ENCODE results near the gene ADARB2.
"Not testable (repeated sequence)": the region's sequence is repeated elsewhere in the genome, so short reads cannot be mapped to it uniquely, and the experiment has no call there.

The ADARB2 gene

DNA sequence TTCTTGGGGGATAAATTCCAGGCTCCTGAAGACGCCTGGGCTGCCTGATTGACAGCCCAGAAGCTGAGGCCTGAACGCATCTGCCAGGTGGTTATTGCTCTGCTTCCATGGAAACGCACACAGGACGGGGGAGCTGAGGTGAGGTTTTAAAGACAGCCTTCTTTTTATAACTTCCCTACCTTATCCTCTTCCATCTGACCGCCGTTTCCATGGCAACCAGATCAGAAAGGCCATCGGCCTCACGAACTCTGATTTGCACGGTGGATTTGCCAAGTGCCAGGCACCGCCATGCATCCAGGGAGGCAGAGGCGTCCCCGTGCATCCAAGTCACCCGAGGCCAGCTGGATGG is 260.9 kb downstream of the ADARB2 start:
- no peak for DNase-seq

DNA sequence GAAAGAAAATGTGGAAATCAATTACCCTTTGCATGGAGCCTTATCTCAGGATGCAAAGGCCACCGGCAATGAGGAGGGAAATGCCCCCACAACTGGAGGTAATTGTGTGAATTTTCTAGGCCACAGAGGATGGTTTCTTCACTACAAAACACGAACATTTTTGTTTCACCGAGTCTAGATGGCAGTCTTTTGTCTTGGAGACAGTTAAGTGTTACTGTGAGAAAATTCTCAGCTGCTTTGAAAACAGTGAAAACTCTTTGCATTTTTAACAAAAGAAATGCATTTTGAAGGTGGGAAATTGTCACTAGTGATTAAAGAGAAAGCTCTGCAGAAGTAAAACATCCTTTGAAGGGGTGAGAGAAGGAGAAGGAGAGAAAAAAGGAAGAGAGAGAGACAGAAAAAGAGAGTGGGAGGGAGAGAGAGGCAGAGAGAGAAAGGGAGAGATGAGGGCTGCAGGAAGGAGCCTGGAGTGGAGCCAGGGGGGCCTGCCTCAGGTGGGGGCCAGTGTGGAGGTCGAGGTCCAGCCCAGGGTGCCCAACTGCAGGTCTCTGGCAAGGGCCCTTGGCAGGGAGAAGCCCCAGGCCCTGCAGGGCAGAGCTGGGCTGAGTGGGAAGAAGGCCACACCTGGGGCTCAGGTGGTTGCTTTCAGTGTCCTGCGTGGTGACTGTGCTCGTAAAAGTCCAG is 261.4 kb downstream of the ADARB2 start:
- DNase-seq, result no peak

GRCh38 chr10:1475098-1475591 is 262.2 kb downstream of the ADARB2 start:
- no peak for DNase-seq

DNA sequence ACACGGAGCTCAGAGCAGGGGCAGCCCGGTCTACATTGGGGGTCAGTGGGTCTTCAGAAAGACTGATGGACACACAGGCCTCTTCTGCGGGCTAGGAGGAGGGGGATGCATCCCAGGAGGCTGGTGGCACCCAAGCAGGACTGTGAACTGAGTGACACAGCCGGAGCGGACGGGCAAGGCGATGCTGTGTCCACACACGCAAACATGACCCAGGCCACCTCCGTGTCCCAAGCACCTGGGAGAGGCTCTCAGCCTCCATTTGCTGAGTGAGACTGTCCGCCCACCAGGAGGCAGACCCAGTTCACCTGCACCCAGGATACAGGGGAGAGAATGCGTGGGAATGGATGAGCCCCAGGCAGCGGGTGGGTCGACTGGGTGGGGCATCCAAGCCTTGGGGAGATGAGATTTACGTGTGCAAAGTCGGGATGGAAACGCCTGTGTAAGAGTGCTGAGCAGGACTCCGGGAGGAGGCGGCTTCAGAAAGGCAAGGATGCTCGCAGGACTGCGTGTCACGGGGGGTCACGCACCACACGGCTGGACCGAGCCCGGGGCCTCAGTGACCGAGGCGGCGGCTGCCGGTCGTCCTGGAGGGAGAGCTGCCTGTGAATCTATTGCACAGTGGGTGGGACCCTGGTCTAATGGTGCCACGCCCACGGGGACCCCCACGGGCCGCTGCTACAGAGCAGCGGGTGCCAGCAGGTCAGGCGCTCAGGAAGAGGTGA is 262.8 kb downstream of the ADARB2 start:
- DNase-seq, result no peak

GRCh38 chr10:1473874-1474273 is 263.5 kb downstream of the ADARB2 start:
- DNase-seq, result no peak

DNA sequence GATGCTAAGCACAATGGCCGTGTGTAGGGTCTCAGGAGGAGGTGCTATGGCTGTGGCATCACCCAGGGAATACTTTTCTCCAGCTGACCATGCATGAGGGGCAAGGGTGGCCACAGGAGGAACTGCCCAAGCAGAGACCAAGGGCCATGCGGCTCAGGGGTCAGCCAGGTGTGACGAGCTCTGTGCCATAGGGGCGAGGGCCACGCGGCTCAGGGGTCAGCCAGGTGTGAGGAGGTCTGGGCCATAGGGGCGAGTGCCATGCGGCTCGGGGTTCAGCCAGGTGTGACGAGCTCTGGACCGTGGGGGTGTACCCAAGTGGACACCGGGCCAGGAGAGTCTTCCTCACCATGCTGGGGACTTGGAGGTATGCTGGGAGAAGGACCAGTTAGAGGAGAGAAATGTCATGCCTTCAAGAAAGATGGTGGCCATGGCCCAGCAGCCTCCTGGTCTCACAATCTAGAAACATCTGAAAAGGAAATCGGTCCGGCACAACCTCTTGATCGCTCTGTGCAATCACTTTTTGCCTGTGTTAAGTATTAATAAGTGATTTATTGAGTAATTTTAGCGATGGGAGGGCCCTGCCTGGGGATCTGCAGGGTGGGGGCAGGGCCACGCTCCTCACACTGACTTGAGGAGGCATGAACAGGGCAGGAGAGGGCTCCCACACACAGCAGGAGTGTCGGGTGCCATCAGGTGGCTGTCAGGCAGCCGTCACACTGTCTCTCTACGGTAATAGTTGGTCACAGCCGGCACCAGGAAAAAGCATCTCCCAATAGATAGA is 265.0 kb downstream of the ADARB2 start:
- DNase-seq, result no peak

DNA sequence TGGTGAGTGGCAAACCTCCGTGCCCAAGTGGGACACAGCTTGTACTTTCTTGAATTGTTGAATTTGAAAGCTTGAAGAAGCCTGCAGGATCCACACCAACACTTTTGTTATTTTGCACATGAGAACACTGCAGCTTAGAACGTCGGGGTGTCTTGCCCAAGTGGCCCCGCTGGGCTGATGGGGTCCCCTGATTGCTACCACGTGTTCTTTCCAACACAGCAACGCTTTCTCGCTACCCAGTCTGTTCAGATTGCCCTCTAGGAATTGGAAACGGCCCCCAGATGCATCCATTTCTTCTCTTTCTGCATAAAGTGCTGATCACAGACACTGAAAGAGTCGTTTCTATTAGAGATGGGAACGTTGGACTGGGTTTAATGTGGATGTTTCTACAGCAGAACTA is 268.5 kb downstream of the ADARB2 start:
- no peak for DNase-seq

DNA sequence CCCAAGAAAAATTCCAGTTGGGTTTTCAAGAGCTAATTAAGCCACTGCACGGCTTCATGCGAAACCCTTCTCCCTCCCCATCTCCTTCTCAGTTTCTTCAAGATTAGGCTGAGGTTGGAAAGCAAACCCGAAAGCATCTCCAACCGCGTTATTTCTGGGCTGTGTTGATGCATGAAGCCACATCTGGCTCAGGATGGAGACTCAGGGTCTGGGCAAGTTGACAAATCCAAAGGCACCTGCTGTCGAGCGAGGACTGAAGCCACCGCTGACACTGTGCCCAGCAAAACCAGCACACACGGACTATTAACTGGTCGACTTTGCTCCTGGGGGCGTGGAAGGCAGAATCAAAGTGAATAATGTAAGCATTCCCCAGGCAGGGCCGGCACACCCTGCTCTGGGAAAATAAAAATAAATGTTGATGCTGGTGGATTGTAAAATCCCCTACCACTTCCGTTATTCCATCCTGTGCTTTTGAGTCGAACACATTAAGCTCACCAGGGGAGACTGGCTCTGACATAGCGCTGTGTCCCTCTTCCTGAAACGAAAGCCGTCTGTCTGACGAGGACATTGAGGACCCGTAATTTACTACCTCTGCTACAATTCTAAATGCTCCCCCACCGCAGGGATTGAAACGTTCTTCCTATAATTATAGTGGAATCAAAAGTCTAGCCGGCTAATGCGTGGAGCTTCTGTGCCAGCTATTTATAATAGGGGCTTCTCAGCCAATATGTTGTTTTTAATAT is 269.8 kb downstream of the ADARB2 start:
- DNase-seq, result no peak

DNA sequence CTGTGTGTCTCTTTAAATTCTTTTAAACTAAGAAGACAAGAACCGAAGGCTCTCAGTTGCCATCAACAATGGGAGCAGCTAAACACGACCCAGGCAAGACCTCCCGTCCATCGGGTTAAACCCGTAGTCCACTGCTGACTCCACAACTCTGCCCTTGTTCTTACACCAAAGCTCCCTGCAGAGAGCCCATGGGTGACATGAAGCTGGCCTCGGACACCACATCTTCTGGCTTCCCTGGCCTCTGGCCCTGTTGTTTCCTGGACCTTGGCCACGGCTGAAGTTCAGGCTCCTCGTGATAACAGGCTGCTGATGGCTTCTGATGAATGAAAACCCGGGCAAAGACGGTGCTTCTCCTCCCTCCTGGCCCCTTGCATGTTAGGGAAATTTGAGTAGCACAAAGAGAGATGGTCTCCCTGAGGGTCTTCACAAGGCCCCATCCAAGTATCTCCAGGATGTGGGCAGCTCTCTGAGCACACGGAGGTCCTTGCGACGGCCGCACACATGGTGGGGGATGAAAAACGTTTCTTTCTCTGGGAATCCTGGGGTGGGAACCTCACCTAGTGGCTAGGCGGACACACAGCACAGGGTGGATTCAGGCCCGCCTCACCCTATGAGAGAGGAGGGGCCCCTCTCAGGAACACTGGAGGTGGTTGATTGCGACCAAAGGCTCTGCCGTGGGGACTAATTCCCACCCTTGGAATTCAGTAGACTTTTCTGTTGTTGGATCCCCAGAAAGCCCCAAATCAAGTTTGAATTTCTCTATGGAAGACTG is 271.1 kb downstream of the ADARB2 start:
- no peak for DNase-seq

DNA sequence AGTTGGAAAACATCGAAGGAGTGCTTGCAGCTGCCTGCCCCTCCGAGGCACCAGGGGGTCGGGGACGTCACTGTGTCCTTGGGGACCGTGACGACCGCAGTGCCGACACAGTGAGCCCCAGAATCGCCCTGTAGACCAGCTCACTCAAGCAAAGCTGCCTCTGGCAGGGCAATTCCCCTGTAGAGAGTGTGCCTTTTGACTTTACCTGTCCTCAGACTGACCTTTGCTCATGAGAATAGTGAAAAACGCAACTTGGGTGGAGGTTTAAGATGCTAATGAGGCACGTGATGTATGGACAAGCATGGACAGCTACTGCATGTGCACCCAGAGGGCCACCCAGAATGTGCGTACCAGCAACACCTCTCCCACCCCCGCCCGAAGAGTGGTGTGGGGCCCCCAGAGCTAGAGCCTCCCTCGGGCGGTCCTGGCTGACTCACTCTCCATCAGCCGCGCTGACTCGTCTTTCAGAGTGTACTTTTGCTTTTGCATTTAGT is 271.9 kb downstream of the ADARB2 start:
- DNase-seq, result no peak

- DNase-seq, result no peak
Measured at GRCh38 chr10:1464881-1465417, 272.4 kb downstream of the ADARB2 start.

- DNase-seq, result not testable (repeated sequence)
Measured at GRCh38 chr10:1463971-1464370, 273.4 kb downstream of the ADARB2 start.

DNA sequence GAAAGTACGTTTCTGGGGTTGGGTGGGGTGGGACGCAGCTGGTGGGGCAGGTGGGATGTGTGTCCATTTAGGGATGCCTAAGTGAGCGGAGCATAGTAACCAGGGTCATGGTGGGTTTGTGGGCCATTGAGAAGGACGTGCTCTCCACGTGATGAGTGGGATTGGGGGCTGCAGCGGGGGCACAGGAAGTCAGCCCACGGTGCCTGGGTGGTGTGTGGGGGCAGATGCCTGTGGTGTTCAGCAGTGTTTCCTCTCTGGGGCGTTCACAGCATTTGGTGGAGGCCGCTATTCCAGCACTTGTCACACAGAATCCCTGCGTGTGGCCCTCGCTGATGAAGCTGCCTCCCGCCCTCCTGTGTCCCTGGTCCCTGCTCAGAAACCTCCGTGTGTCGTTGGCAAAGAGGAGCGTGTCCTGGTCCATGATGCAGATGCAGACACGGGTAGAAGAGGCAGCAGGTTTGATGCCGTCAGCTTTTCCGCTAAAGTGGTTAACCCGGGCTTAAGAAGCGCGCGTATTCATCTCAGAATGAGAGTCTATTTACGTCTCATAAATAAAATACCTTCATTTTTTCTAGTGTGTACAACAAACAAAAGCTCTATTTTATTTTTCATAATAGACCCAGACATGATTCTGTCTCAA is 274.2 kb downstream of the ADARB2 start:
- DNase-seq, result no peak

DNA sequence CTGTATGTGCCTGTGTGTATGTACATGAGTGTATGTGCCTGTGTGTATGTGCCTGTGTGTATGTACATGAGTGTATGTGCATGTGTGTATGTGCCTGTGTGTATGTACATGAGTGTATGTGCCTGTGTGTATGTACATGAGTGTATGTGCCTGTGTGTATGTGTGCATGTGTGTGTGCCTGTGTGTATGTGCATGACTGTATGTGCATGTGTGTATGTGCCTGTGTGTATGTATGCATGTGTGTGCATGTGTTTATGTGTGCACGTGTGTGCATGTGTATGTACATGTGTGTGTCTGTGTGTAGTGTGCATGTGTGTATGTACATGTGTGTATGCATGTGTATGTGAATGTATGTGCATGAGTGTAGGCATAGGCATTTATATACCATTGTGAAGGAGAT is 274.8 kb downstream of the ADARB2 start:
- DNase-seq, result no peak

GRCh38 chr10:1462032-1462431 is 275.3 kb downstream of the ADARB2 start:
- no peak for DNase-seq

DNA sequence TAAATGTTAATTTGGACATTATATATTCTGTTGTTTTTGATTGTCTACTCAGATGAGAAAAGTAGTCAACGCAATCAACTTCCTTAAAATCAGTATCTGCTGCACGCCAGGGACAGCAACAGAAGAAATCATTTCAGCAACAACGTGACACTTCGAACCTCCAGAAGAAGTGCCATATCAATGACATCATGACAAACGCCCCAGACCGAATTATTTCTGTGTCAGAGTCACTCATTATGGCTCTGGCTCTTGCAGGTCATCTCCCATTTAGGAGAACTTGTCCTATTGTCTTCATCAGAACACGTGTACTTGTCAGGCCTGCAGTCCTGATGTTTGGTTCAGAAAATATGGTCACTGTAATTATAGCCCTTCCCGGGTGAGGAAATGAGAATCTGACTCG is 276.3 kb downstream of the ADARB2 start:
- no peak for DNase-seq

DNA sequence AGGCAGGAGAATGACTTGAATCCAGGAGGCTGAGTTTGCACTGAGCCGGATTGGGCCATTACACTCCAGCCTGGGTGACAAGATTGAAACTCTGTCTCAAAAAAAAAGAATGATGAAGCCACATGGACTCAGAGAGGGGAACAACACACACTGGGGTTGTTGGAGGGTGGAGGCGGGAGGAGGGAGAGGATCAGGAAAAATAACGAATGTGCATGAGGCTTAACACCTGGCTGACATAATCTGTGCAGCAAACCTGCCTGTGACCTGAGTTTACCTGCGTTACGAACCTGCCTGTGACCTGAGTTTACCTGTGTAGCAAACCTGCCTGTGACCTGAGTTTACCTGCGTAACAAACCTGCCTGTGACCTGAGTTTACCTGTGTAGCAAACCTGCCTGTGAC is 277.7 kb downstream of the ADARB2 start:
- not testable (repeated sequence) for DNase-seq

- no peak for DNase-seq
Measured at GRCh38 chr10:1454951-1455350, 282.4 kb downstream of the ADARB2 start.

DNA sequence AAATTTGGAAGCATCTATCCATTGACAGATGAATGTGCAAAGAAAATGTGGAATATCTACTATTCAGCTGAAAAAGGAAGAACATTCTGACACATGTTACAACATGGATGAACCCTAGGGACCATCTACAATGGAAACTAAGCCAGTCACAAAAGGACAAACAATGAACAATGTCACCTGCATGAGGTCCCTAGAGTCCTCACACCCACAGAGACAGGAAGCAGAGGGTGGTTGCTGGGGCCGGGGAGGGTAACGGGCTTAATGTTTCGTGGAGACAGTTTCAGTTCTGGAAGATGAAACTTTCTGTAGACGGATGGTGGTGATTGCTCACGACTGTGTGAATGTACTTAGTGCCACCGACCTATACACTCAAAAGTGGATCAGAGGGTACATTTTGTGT is 282.9 kb downstream of the ADARB2 start:
- no peak for DNase-seq

DNA sequence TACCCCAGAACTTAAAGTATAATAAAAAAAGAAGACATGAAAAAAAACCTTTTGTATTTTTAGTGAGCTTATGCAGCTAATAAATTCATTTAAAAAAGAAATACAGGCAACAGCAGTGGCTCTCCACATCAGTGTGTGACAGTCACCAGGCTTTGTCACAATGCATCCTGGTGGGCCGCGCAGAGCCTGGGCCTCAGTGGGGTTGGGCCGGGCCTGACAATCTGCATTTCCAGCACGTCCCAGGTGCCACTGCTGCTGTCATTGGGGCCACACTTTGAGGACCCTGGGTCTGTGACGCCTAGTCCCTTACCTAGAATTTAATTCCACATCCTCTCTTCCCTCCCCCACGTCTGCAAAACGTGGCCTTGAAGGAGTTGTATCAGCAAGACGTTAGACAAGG is 284.5 kb downstream of the ADARB2 start:
- DNase-seq, result no peak

GRCh38 chr10:1451941-1452340 is 285.4 kb downstream of the ADARB2 start:
- DNase-seq, result no peak
